Hepatocyte (in vitro differentiated cells): ENCODE results near the gene EVL.

Experiments used
- CTCF ChIP-seq: fragments of 200-600 bp; sonication (generic); IDR thresholded peaks from 2 replicates; pipeline ENCODE4 v1.5.1; 2016; ENCODE audit warnings: antibody characterized with exemption, mild to moderate bottlenecking; ENCODE audit not compliant: poor library complexity
- EZH2 ChIP-seq: fragments of 200-600 bp; sonication (generic); IDR thresholded peaks from 2 replicates; pipeline ENCODE4 v1.6.1; 2016; ENCODE audit warnings: antibody characterized with exemption, mild to moderate bottlenecking, borderline replicate concordance
- EZH2phosphoT487 ChIP-seq: fragments of 200-600 bp; sonication (generic); IDR thresholded peaks from one replicate; pipeline ENCODE4 v1.6.1; 2018; ENCODE audit warnings: antibody characterized with exemption, mild to moderate bottlenecking, low read depth, moderate library complexity; ENCODE audit not compliant: unreplicated experiment, severe bottlenecking

- TF ChIP-seq CTCF = no peak
- no peak for TF ChIP-seq EZH2phosphoT487
- no peak for TF ChIP-seq EZH2
Measured at GRCh38 chr14:100134586-100134985, 69.4 kb downstream of the EVL start.
